Stimulated activated CD4-positive, alpha-beta T cell treated with anti-CD3 and anti-CD28 coated beads, Interleukin-2, amount 100 ng/mL, for 24 hours (primary cell): ENCODE data around the gene TMEM109.

Source experiments
- DNase-seq, 2 donors: peaks; one replicate each; pipeline ENCODE4 v3.0.0-alpha.2; 2020

The TMEM109 gene

GRCh38 chr11:60942970-60943565 is 29.1 kb downstream of the TMEM109 start:
- no peak for DNase-seq

DNA sequence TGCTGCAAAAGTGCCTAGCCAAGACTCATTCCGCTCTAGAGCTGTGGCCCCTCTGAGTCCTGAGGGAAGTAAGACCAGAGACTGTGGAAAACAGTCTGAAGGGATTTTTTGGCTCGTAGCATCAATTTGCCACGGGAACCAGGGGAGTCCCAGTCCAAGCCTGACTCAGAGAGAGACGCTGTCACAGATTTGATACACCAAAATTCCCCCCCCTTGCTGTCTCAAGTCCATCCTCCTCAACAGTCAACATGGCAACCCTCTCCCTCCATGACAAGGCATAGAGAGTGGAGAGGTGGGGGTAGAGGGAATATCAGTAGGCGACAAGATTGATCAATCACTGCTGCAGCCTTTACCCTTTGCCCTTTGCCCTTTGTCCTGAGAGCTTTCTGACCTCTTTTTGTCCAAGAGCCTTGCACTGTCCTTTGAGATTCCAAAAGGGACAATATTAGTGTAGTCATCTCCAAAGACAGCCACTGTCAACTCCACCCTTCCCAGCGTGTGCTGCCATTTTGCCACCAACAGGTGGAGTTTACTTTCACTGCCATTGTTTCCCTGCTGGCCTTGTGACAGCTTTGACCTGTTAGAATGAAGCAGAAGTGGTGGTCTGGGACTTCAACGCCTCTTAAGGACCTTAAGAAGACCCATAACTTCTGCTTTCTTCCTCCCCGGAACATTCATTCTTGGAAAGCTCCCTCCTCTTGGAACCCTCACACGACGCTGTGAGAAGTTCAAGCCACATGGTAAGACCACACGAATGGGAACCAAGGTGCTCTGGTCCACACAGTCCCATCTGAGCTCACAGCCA is 30.7 kb downstream of the TMEM109 start:
- no peak for DNase-seq

DNA sequence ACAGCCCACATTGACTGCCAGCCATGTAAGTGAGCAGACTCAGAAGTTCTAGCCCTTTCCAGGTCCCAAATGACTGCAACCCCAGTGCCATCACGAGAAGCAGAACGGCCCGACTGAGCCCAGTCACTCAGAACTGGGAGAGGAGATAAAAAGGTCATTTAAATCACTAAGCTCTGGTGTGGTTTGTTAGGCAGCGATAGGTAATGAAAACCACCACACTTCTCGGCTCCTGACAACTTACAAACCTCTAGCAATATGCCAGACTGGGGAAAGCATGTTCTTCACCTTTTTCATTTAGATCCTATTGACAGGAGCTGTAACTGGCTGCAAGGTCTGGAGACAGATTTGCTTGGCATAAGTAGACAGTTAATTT is 31.3 kb downstream of the TMEM109 start:
- no peak for DNase-seq

GRCh38 chr11:60946601-60947264 is 32.8 kb downstream of the TMEM109 start:
- DNase-seq = no peak

GRCh38 chr11:60947700-60948099 is 33.7 kb downstream of the TMEM109 start:
- no peak for DNase-seq

DNA sequence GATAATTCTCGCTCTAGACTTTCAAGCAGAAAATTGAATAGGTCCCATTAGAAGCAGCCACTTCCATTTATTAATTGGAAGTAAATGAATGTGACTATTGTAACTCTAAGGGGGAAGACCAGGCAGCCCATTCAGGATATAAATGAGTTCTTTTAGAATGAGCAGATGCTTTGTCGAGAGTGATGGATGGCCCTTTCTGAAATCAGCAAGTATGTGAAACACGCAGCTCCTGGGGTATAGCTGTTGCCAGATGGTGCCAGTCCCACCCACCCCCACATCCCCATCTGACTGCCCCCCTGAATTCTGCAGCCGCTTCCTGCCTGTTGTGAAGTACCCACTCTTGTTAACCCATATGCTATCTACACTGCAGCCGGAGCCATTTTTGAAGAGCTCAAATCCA is 34.3 kb downstream of the TMEM109 start:
- no peak for DNase-seq

DNA sequence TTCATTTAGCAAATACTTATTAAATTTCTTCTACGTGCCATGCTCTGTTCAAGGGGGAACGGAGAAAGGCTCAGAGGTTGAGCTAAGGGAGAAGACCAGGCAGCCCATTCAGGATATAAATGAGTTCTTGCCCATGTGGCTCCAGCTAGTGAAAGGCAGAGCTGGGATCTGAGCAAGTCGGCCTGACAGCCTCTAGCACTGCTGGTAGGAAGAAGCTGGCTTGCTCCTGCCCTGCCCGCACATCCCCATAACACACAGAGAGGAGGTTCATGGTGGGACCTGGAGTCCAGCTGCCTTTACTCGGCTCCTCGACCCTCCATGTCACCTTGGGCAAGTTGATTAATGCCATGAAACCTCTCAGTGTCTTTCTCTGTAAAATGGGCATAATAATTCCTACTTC is 36.1 kb downstream of the TMEM109 start:
- DNase-seq = no peak

DNA sequence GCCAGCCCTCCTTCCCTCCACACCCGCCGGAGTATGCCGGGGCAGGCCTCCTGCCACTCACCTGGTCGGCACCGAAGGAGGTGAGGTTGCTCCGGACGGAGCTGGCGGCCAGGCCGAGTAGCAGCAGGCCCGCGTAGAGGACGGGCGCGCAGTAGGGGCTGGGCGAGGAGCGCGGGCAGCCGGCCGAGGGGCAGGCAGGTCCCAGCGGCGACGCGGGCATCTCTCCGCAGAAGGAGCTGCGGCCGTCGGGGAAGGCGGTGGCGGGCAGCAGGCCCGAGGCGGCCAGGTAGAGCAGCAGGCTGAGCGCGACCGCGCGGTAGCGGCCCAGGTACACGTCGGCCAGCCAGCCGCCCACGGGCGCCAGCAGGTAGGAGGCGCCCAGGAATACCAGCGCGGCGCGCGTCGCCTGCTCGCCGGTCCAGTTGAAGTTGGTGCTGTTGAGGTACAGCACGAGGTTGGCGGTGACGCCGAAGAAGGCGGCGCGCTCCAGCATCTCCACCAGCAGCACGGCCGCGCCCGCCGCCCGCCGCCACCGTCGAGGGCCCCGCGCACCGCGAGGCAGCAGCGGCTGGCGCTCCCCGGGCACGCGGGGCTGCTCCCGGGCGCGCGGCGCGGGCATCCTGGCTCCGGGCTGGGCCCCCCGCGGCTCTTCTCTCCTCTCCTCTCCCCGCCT is 37.1 kb downstream of the TMEM109 start:
- peak; percentile 37 to 43 for DNase-seq

- DNase-seq = no peak
Measured at GRCh38 chr11:60951606-60951903, 37.6 kb downstream of the TMEM109 start.

DNA sequence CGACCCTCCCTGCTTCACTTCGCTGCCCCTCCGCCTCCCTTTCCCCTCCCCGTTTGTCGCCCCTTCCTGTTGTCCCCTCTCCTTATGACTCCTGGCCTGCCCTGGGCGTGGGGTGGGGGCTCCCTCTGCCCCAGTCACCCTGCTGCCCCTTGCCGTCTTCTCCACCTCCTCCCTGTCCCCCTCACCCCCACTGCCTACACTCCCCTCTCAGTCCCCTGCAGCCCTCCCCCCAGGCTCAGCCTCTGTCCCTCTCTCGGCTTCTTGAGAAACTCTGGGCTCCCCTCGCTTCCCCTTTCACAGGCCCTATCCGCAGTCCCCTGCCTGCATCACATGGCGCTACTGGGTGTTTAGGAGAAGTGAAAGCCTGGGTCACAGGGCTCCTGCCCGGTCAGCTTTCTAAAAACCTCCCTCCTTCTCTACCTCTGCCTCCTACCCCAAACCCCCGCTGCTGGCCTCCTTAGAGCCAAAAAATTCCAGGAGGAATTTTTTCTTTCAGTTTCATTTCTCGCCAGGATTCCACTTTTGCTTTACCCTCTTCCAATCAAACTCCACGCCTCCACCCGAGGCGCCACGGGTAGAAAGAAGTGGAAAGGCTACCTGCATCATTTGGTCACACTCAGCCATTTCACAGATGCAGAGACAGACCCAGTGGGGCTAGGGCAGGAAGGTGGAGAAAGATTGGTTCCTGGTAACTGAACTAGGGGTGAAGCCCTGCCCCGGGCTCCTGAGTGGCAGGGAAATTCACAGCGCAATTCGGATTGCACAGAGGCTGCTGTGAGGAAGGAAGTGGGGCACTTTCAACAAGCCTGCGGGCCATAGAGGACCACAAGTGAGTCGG is 38.2 kb downstream of the TMEM109 start, which contains the start of gene SLC15A3:
TSS of gene SLC15A3 (minus strand) at position 273 of the 838 bp plus-strand sequence. CDS start 625 bp downstream, outside the sequence.
- peak in 1 of 2 donors; percentile 29 for DNase-seq

GRCh38 chr11:60952742-60953170 is 38.8 kb downstream of the TMEM109 start:
- no peak for DNase-seq

DNA sequence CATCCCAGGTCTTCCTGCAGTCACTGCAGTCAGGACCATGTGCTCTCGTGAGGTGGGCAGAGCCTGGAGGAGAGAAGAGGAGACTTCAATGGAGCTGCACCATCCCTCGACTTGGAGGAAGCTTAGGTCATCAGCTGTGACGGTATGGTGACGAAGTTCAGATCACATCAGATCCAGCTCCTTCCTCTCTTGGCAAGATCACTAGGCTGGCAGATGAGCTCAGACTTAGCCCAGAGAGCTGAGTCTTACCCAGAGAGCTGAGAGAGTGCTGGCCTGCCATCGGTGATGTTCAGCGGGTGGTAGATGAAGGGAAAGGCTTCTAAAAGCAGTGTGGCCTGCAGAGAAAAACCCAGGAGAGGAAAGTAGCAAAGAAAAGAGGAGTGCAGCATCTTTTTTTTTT is 39.8 kb downstream of the TMEM109 start:
- DNase-seq = no peak

DNA sequence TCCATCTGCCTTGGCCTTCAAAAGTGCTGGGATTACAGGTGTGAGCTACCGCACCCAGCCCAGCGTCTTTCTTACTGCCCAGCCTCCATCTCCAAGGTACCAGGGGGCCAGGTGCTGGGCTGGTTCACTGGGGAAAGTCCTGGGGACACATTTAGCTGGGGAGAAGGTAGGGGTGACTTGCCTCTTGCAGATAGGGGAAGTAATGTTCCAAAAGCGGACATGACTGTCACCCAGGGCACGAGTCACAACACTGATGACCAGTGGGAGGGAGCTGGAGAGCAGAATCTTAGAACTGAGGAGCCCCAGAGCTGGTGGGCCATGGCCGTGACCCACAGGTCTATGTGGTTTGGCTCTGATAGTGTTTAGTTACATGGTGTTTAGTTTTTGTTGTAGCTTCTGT is 40.5 kb downstream of the TMEM109 start:
- DNase-seq = no peak

- no peak for DNase-seq
Measured at GRCh38 chr11:60955571-60955970, 41.6 kb downstream of the TMEM109 start.

DNA sequence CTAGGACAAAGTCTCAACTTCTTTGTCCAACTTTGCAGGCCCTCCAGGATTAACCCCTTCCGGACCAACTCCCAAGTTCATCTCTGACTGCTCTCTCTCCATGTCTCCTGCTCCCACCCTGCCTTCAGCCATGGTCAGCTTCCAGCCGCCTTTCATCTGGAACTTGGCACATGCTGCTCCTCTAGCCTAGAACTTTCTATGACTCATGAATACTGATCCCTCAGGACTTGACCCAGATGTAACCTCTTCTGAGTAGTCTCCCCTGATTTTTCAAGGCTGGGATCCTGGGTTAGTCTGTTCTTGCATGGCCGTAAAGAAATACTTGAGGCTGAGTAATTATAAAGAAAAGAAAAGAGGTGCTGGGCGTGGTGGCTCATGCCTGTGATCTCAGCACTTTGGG is 43.2 kb downstream of the TMEM109 start:
- DNase-seq = no peak

GRCh38 chr11:60959431-60959830 is 45.5 kb downstream of the TMEM109 start:
- DNase-seq = no peak

DNA sequence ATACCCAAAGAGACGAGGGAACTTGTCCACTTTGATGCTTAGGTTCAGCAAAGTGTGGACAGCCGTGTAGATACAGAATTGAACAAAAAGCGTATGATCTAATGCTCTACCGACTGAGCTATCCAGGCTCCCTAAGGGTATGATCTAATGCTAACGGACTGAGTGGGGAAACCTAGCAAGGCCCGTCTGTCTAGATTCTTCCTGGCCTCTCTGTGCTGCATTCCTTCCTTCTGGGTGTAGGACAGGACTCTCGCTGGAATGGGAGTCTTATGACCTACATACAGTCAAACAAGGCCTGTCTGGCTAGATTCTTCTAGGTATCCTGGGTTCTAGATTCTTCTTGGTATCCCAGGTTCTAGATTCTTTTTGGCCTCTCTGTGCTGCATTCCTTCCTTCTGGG is 46.4 kb downstream of the TMEM109 start:
- DNase-seq = no peak

DNA sequence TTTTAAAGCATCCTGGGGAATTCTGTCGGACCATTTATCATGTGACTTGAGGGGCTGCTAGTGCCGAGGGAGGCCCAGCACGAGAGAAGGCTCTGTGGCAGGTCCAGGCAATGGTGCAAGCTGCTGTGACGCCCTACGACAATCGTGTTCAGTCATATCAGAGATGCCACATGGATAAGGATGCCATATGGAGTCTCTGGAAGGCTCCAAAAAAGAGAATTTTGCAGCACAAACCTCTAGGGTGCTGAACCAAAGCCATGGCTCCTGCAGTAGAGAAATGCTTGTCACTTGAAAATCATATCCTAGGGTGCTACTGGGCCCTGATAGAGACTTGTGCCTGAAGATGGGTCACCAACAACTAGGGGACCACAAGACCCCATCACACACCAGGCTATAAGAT is 50.8 kb downstream of the TMEM109 start:
- DNase-seq = no peak

GRCh38 chr11:60966890-60967289 is 52.9 kb downstream of the TMEM109 start:
- DNase-seq = no peak

DNA sequence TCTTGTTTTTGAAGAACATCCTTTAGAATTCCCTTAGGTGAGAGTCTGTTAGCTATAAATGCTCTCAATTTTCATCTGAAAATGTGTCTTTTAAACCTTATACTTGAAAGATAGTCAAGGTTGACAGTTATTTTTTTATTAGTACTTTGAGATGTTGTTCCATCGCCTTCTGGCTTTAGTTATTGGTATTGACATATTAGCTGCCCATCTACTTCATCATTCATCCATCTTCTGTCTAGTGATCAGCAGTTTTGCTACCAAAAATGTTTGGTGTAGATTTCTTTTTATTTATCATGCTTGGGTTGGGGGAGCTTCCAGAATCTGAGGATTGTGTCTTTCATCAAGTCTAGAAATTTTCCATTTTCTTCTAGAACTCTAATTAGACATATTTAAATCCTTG is 54.3 kb downstream of the TMEM109 start:
- no peak for DNase-seq

GRCh38 chr11:60970369-60970774 is 56.4 kb downstream of the TMEM109 start:
- DNase-seq = peak; percentile 86 to 89

DNA sequence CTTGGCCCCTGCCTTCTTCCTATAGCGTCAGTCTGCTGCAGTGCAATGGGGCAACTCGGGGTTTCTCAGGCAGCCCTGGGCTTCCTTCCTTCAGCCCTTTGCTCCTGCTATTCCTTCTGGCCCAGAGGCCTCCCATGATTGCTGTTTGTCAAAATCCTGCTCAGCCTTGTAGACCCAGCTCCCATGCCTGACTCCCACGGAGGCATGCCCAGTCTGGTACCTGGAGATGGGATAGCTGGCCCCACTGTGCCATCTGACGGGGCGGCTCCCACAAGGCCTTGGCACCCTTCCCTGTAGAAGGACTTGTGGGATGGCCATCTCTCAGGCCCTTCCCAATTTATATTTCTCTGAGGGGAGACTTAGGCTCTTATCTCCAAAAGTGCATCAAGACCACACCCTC is 56.9 kb downstream of the TMEM109 start:
- DNase-seq = no peak

DNA sequence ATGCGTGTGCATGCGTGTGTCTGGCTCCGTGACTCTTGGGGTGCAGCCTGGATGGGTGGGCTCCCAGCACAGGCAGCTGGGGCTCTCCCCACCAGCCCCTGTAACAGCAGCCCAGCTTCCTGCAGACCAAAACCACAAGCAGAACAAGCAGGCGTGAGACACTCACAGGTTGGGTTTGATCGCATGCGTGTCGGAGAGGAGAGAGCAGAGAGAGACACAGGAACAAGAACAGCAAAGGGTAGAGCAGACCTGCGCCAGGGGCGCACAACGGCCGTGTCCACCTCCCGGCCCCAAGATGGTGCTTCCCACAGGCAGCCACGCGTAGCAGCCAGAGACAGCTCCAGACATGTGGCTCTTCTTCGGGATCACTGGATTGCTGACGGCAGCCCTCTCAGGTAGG is 57.6 kb downstream of the TMEM109 start, which contains the start of gene CD6:
TSS of gene CD6 (plus strand) at position 161 of the 400 bp plus-strand sequence. CDS start at position 347, 186 bp downstream.
- peak; percentile 66 to 70 for DNase-seq
